ENCODE measurements around the gene HTR2A.

DNA sequence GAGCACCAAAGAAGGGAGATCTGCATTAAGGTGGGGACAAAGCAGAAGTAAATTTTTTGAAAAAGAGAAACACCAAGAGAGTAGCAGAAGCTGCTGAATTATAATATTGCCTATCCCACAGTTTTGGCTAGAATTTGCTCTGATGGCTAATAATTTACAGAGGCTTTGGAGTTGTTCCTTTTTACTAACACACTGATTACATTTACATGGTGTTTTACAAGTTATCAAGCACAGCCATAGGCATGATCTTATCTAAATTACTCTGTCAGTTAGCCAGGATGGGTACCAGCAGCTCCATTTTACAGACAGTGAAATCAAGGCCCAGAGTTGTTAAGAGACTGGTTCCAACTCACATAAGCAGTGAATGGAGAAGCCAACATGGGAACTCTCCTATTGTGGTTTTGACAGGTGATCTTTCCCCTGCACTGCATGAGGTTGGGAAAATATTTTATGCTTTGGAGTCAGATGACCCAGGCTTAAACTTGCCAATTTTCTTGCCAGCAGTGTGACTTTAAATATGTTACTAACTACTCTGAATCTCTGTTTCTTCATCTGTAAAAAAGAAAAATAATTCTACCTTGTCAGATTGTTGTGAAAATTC is 66.3 kb downstream of the HTR2A start:
- TF ChIP-seq, protein P1, sequence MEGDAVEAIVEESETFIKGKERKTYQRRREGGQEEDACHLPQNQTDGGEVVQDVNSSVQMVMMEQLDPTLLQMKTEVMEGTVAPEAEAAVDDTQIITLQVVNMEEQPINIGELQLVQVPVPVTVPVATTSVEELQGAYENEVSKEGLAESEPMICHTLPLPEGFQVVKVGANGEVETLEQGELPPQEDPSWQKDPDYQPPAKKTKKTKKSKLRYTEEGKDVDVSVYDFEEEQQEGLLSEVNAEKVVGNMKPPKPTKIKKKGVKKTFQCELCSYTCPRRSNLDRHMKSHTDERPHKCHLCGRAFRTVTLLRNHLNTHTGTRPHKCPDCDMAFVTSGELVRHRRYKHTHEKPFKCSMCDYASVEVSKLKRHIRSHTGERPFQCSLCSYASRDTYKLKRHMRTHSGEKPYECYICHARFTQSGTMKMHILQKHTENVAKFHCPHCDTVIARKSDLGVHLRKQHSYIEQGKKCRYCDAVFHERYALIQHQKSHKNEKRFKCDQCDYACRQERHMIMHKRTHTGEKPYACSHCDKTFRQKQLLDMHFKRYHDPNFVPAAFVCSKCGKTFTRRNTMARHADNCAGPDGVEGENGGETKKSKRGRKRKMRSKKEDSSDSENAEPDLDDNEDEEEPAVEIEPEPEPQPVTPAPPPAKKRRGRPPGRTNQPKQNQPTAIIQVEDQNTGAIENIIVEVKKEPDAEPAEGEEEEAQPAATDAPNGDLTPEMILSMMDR (IDR thresholded peaks at IDR 0.05; ENCODE audit: insufficient read depth, low read depth, low read length), result no peak
- TF ChIP-seq EZH2 (IDR thresholded peaks at IDR 0.05; ENCODE audit: insufficient read depth, low read length), result no peak
